CD4-positive, alpha-beta T cell treated with Interleukin-12 subunit alpha and Interleukin-12 subunit beta, for 1 hour (primary cell): Measurements from ENCODE around the gene ORAI1.
"Not testable (repeated sequence)": the region's sequence is repeated elsewhere in the genome, so short reads cannot be mapped to it uniquely, and the experiment has no call there.

Experiments
- DNase-seq: peaks from one replicate; pipeline ENCODE4 v3.0.0-alpha.2; 2020

Gene ORAI1

GRCh38 chr12:121651320-121651719 is 25.0 kb downstream of the ORAI1 start:
- no peak for DNase-seq

DNA sequence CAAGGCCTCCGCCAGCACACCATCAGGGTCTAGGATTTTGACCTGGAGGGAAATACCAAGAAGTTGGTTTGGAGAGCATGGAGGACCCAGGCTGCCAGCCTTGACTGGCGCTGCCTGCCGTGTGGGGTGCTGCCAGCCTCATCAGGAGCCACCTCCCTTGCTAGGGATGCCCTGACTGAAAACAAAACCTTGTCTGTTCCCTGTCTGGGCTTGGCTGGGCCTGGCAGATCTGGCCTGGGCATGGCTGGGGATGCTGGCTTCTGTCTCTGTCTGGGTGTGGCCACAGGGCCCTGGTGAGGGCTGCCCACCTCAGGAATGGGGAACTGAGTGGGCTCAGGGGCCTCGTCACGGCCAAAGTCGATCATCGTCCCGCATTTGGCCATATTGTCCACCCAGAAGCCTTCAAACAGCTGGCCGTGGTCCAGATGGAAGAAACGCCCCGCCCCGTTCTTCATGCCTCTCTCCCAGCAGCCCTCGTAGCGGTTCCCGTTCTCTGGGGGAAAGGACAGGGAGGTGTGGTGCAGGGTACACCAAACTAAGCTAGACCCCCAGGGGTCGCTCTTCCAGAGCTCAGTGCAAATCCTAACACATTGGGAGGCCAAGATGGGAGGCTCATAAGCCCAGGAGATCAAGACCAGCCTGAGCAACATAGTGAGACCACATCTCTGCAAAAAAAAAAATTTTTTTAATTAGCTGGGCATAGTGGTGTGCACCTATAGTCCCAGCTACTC is 26.6 kb downstream of the ORAI1 start:
- no peak for DNase-seq

- DNase-seq = no peak
These were observed 27.7 kb downstream of the ORAI1 start for GRCh38 chr12:121653999-121654398.

- no peak for DNase-seq
These were observed 29.8 kb downstream of the ORAI1 start for GRCh38 chr12:121656122-121656521.

- no peak for DNase-seq
These were observed 31.1 kb downstream of the ORAI1 start for GRCh38 chr12:121657305-121658008.

DNA sequence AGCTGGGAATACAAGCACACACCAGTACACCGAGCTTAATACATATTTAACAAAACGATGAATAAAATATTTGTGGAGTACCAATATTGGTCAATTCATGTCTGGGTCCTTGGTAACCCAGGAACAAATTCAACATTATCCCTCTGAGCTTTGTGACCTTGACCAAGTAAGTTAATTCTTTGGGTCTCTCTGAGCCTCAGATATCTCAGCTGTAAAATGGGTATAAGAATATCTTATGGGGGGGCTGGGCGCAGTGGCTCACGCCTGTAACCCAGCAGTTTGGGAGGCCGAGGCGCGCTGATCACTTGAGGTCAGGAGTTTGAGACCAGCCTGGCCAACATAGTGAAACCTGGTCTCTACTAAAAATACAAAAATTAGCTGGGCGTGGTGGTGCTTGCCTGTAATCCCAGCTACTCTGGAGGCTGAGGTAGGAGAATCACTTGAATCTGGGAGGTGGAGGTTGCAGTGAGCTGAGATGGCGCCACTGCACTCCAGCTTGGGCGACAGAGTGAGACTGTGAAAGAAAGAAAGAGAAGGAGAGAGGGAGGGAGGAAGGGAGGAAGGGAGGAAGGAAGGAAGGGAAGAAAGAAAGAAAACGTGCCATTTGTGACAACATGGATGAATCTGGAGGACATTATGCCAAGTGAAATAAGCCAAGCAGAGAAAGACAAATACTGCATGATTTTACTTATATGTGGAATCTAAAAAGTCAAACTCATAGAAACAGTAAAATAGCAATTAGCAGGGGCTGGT is 35.2 kb downstream of the ORAI1 start:
- not testable (repeated sequence) for DNase-seq

GRCh38 chr12:121663610-121663929 is 37.2 kb downstream of the ORAI1 start:
- DNase-seq = no peak

- DNase-seq = not testable (repeated sequence)
These were observed 40.5 kb downstream of the ORAI1 start for GRCh38 chr12:121666829-121667228.

- peak; percentile 67 for DNase-seq
These were observed 42.6 kb downstream of the ORAI1 start for GRCh38 chr12:121668750-121669520.

GRCh38 chr12:121669521-121669900 is 43.2 kb downstream of the ORAI1 start, which contains the start of gene MORN3:
TSS of gene MORN3 (minus strand) at chr12:121669654. CDS start at chr12:121669483, 171 bp downstream.
- DNase-seq = no peak

GRCh38 chr12:121673013-121673511 is 46.7 kb downstream of the ORAI1 start:
- peak; percentile 37 for DNase-seq

DNA sequence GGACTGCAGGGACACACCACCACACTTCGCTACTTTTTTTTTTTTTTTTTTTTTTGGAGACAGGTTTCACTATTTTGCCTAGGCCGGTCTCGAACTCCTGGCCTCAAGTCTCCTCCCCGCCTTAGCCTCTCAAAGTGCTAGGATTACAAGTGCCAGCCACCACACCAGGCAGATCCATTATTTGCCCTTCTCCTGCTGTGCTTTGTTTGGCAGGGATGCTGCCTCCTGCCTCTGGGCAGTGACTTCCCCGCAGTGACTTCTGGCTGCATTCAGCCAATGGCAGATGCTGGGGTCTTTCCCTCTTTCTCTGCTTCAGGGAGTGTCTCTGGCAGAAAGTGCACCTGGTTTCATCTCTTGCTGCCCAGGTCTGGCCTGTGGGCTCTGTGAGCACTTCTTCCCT is 49.9 kb downstream of the ORAI1 start:
- DNase-seq = no peak

- DNase-seq = no peak
These were observed 52.0 kb downstream of the ORAI1 start for GRCh38 chr12:121678305-121678704.

DNA sequence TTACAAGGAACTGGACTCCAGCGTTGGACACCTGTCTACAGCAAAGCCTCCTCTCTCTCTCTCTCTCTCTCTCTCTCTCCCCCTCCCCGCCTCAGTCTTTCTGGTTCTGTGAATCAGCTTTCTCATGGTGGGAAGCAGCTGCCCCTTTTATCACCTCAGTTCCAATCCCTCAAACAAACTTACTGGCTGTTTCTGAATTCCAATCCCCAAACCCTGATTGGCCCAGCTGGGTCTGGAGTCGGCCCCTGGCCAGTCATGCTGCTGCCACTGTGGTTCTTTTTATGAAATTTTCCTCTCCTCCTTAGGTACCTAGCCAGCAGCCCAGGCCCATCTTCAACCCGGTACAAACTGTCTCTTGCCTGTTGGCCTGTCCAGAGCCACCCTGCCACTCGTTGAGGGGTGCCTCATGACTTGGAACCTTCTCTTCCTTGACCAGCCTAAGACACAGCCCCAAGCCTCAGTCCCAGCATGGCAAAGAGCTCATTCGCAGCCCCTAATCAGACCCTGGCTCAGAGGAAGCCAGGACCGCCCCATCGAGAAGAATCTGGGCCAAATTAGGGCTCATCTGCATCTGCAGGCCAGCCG is 52.5 kb downstream of the ORAI1 start:
- no peak for DNase-seq

- DNase-seq = not testable (repeated sequence)
These were observed 53.4 kb downstream of the ORAI1 start for GRCh38 chr12:121679661-121680197.

- no peak for DNase-seq
These were observed 62.6 kb downstream of the ORAI1 start for GRCh38 chr12:121688966-121689365.

- no peak for DNase-seq
These were observed 63.1 kb downstream of the ORAI1 start for GRCh38 chr12:121689430-121689829.
